Measurements from ENCODE around the gene SEMA4D. TPM values are rescaled to one million over a fixed set of nuclear protein-coding genes. Genes with fewer than 3 reads are reported as not detected.
"Not testable (repeated sequence)": the region's sequence is repeated elsewhere in the genome, so short reads cannot be mapped to it uniquely, and the experiment has no call there.

SEMA4D gene
- total RNA-seq, 1 donor = 53.9 TPM

- DNase-seq (ENCODE audit: low read depth in 2 of 3, low spot score in 2 of 3) = no peak
These were observed 119.4 kb downstream of the SEMA4D start for GRCh38 chr9:89378541-89378940.

GRCh38 chr9:89377411-89377810, 120.5 kb downstream of the SEMA4D start:
- DNase-seq (ENCODE audit: low read depth in 2 of 3, low spot score in 2 of 3) = no peak

GRCh38 chr9:89376741-89377351, 121.1 kb downstream of the SEMA4D start:
- no peak for DNase-seq (ENCODE audit: low read depth in 2 of 3, low spot score in 2 of 3)

- no peak for DNase-seq (ENCODE audit: low read depth in 2 of 3, low spot score in 2 of 3)
These were observed 121.6 kb downstream of the SEMA4D start for GRCh38 chr9:89376286-89376685.

DNA sequence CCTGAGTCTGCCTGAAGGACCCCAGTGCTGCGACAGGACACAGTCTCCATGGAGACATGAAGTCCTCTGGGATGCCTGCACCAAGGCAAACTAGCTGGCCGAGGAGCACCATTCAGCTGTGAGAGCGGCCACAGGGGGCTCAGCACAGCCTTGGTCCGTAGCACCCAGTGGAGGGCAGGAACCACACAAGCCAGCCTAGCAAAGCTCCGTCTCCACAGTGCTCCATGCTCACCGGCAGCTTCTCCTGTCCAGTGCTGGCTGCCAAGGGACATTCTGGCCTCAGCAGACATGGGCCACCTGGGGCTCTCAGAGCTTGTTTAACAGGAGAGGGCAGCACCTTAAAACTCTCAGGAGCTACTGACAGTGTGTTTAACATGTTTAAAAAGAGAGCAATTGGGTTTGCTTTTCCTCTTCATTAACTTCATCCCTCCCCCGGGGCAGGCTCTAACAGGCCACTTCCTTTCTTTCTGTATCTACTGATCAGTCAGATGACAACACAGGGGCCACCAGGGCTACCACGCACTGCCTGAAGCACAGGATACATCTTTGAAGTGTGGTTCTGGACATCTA, 122.6 kb downstream of the SEMA4D start:
- peak in 2 of 3 donors; percentile 75 to 91 for DNase-seq (ENCODE audit: low read depth in 2 of 3, low spot score in 2 of 3)

DNA sequence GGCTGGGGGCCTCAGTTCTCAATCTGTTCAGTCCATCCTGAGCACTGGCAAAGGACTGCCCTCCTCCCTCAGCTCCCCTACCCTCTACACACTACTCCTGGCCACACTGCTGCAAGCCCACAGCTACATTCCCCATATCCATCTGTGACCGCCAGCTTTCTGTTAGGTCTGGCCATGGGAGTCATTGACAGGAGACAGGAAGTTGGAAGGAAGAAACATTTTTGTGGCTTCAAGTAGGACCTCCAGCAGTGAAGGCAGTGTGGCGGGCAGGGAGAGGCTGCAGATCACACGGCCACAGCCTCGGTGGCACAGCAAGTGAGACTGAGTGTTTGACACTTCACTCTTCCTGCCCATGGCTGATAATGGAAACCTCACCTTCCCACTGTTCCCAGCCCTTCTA, 123.7 kb downstream of the SEMA4D start:
- no peak for DNase-seq (ENCODE audit: low read depth in 2 of 3, low spot score in 2 of 3)

- DNase-seq (ENCODE audit: low read depth in 2 of 3, low spot score in 2 of 3) = no peak
These were observed 124.9 kb downstream of the SEMA4D start for GRCh38 chr9:89372979-89373378.

- no peak for DNase-seq (ENCODE audit: low read depth in 2 of 3, low spot score in 2 of 3)
These were observed 125.6 kb downstream of the SEMA4D start for GRCh38 chr9:89372230-89372816.

GRCh38 chr9:89371791-89372190, 126.1 kb downstream of the SEMA4D start:
- DNase-seq (ENCODE audit: low read depth in 2 of 3, low spot score in 2 of 3) = not testable (repeated sequence)

GRCh38 chr9:89370593-89370992, 127.3 kb downstream of the SEMA4D start:
- DNase-seq (ENCODE audit: low read depth in 2 of 3, low spot score in 2 of 3) = no peak

GRCh38 chr9:89368978-89369377, 128.9 kb downstream of the SEMA4D start:
- DNase-seq (ENCODE audit: low read depth in 2 of 3, low spot score in 2 of 3) = no peak

- no peak for DNase-seq (ENCODE audit: low read depth in 2 of 3, low spot score in 2 of 3)
These were observed 129.4 kb downstream of the SEMA4D start for GRCh38 chr9:89368550-89368949.

GRCh38 chr9:89367726-89368437, 130.0 kb downstream of the SEMA4D start:
- no peak for DNase-seq (ENCODE audit: low read depth in 2 of 3, low spot score in 2 of 3)

DNA sequence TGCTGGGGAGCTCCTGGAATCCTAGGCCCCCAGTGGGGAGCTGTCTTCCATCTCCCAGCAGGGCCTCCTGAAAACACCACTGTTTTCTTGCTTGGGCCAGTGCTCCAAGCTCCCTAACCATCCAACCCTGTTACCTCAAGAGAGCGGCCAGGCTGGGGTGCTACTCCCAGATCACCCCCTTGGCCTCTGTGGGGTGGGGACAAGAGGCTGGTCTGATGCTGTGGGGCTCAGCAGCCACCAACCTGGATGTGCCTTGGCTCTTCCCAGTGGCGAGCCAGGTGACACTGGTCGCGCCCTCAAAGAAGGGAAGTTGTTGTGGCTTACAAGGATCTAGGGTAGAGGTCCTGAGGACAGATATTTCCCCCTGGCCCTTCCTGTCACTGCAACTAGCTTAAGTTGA, 130.6 kb downstream of the SEMA4D start:
- DNase-seq (ENCODE audit: low read depth in 2 of 3, low spot score in 2 of 3) = no peak

GRCh38 chr9:89366711-89367110, 131.2 kb downstream of the SEMA4D start:
- no peak for DNase-seq (ENCODE audit: low read depth in 2 of 3, low spot score in 2 of 3)

- DNase-seq (ENCODE audit: low read depth in 2 of 3, low spot score in 2 of 3) = no peak
These were observed 132.4 kb downstream of the SEMA4D start for GRCh38 chr9:89365532-89365912.

DNA sequence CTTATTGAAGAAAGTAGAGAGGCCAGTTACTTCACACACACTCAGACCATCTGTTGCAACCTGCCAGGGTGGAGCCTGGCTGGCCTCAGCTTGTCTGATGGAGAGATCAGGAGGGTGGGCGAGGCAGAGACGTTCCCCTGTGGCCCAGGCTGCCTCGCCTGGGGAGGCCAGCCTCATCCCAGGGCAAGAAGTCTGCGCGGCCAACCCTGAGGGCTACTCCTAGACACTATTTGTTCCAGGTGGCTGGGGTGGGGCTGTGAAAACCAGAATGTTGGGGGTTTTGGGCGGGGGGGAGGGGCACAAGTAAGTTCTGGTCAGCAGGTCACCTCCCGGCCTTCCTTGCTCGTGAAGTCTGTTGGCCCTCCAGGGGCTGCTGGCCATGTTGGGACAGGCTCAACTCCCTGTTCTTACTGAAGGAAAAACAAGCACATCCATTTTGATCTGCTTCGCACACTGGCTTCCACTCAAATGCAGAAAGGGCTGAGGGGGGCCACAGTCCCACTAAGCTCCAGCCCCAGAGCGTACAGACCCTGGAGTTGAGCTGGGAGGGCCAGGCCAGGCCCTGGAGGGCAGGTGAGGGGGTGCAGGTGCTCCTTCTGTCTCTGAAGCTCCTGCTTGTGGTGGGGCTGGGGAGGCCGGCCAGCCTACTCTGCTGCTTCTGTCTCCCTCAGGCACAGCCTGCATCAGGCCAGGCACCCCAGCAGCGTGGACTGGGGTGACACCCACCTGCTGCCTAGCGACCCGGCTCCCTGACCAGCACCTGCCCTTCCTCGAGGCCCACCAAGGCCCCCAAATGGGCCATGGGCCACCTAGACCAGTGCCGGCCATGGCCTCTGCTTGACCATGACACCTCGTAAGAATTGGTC, 133.0 kb downstream of the SEMA4D start:
- no peak for DNase-seq (ENCODE audit: low read depth in 2 of 3, low spot score in 2 of 3)

GRCh38 chr9:89363921-89364665, 133.8 kb downstream of the SEMA4D start:
- no peak for DNase-seq (ENCODE audit: low read depth in 2 of 3, low spot score in 2 of 3)

- DNase-seq (ENCODE audit: low read depth in 2 of 3, low spot score in 2 of 3) = no peak
These were observed 134.6 kb downstream of the SEMA4D start for GRCh38 chr9:89363311-89363670.

DNA sequence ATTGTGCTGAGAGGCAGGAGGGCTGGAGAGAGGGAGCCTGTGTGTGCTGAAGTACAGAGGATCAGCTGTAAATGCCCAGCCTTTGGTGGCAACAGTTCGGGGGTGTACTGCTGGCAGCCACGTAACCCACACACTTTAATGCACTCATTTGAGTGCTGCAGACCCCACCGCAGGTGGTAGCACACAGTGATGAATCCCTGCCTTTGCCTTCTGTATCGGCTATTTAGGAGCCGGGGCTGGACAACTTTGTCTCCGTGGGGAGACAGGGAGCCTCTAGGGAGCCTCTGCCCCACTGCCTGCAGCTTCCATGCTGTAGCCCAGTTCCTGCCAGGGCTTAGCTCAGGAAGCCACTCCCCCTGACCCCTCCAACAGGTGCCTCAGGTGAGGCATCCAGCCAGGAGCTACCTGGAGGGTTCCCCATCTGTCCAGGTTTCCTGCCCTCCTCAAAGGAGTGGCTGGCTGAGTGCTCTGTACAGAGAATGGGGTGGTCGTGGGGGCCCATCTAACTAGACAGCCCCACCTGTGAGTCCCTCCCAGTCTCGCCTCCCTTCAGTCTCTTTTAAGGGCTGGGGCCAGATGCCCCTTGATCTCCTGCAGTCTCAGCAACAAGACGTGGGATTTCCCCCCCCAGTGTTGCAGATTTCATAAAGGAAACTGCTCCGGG, 135.1 kb downstream of the SEMA4D start:
- no peak for DNase-seq (ENCODE audit: low read depth in 2 of 3, low spot score in 2 of 3)
